ENCODE measurements around the gene CMTM7.

DNA sequence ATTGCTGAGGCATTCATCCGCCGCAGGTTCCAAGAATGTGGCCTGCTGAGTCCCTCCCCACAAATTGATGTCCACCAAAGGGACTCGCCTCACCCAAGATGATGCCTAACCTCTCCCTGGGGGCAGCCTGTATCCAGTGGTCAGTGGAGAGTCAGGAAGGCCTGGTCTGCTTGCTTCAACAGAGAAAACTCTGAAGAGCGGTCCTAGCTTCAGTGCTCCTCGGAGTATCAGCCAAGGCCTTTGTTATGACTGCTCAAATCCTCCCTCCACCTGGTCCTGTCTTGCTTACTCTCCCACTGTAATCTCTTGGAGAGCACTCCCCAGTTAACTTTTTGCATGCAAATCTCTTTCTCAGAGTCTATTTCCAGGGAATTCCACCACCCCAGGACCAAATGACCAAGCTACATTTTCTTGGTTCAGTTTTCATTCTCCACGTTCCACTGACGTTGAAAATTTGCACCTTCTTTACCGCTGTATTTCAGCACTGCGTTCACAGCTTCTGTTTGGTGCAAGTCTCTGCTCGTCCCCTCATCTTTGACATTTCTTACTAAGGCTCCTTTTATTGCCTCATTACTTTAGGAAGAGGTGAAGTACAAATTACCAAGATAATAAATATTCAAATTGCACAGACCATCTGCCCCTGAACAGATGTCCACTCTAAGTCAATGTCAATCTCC, 22.3 kb downstream of the CMTM7 start:
- TF ChIP-seq CTCF (IDR thresholded peaks at IDR 0.05) (no peak), POLR2A (IDR thresholded peaks at IDR 0.05) (no peak)
